AG08395 (cell line): ENCODE results near the gene NHP2.
A peak's percentile ranks its signal among the peaks of the same experiment; 100 is the strongest.
"Not testable (repeated sequence)": the region's sequence is repeated elsewhere in the genome, so short reads cannot be mapped to it uniquely, and the experiment has no call there.

Source experiments
- DNase-seq: peaks from one replicate; pipeline ENCODE4 v3.0.0; 2012; ENCODE audit warnings: mixed read lengths, low spot score

Gene NHP2

DNA sequence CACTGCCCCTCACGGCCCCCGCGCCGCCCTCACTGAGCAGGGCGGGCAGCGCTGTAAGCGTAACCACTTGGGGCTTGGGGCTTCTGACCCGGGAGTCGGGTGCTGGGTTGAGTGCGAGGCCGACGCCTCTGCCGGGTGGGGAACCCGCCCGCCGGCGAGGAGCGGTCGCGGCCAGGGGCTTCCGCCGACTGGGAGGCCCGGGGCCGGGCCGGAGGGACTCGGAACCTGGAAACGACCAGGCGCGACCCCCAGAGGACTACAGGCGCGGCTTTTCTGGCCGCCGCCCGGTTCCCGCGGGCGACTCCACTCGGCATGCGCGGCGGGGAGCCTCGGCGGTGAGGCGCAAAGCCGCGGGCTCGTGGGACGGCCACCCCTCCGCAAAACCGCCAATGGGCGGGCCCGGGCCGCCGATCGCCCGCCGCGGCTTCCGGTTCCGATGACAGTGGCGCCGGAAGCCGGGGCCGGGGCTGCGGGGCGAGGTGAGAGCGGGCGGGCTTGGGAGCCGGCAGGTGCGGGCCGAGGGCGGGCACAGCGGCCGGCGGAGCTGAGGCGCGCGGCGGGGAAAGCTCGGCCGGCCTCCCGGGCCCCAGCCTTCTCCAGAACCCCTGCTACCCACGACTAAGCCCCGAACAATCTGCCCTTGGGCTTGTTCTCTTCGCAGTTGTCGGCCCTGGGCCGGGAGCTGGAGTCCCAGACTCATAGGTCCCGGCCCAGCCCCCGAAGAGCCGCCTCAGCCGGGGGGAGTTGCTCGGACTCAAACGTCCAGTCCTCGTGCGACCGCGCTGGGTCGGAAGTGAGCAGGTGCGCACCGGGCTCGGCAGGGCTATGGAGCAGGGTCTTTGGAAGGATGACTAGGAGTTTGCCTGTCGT is 22.9 kb downstream of the NHP2 start, which contains the start of gene RMND5B:
Gene RMND5B, plus strand, starts transcription at position 439 of the 870 bp plus-strand sequence. CDS start 7,106 bp downstream, outside the sequence.
- DNase-seq: peak; percentile 93

DNA sequence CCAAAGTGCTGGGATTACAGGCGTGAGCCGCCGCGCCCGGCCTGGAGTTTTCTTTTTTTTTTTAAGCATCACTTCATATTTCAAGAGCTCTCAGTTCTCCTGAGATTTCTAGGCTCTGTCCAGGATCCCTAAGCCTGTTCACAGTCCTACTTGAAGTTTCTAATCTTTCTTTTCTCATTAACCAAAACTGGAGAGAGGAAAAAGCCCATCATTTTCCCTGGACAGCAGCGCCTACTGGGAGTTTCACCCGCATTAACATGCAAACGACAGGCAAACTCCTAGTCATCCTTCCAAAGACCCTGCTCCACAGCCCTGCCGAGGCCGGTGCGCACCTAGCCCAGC is 23.5 kb downstream of the NHP2 start:
- DNase-seq: not testable (repeated sequence)

DNA sequence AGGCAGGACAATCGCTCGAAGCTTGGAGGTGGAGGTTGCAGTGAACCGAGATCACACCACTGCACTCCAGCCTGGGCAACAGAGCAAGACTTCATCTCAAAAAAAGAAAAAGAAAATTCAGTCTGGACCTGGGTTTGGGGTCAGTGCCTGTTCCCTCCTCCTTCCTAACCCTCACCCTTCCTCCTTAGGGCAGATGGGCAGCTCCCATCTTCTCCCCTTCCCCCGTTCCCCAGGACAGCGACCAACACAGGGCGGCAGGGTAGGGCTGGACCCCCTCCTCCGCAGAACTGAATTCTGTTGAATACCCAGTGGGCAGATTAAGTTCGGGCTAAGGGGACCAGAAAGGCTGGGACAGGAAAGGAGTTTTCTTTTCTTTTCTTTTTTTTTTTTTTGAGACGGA is 24.4 kb downstream of the NHP2 start:
- no peak for DNase-seq

GRCh38 chr5:178127300-178128009 is 26.2 kb downstream of the NHP2 start:
- DNase-seq: not testable (repeated sequence)

- DNase-seq: no peak
Observed at GRCh38 chr5:178126556-178126955, 27.1 kb downstream of the NHP2 start.

GRCh38 chr5:178125253-178125906 is 28.3 kb downstream of the NHP2 start:
- no peak for DNase-seq

DNA sequence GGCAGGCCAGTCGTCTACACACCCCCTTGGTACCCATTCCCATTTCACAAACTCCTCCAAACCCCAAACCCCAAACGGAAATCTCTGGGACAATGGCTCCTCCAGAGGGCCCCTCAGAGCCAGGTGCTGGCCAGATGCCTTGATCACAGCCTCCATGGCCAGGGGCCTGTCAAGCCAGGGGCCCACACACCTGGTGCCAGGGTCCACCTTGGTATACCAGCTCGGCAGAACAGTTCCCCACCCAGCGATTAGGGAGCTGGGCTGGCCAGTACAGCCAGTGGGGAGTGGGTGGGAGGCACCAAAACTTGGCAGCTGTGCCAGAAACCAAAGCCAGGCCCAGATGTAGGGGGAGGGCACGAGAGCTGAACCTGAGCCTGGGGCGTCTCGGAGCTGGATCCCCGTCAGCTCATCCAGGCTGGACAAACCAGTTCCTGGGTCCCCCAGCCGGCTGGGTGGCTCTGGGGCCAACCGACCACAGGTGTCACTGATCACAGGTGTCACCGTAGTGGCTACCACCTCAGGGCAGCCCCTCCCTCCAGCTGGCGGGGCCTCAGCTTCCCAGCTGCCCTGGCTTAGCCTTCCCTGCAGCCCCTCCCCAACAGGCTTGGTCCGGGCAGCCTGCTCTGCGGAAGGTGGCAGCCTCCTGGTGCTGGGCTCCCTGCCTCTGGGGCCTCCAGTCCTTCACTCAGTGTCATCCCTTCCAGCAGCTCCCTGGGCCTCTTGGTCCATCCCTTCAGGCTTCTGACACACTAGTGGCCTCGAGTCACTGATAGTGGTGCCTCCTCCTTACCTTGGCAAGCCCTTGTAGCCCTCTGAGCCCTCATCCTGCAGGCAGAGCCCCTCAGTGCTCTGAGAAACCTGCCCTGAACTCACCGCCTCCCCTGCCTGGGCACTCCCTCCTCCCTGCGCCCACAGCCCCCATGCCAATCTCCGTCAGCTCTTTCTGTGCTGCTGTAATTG is 29.4 kb downstream of the NHP2 start:
- no peak for DNase-seq

- DNase-seq: no peak
Observed at GRCh38 chr5:178123094-178123965, 30.4 kb downstream of the NHP2 start.

DNA sequence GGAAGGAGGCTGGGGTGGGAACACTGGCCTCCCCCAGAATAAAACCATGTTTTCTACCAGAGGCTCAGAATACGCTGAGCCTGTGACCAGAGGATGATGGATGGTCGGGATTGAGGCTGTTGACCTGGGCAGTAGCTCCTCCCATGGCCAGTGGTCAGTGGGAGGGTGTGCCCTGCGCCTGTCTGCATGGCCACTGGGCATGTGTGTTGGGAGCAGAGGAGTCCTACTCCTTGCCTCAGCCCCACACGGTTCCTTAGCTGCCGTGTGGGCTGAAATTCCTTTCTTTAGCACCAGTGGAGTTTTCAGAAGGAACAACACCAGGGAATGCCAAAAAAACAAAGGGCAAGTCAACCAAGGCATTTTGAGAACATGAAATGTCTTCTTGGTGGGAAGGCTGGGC is 31.3 kb downstream of the NHP2 start:
- no peak for DNase-seq

DNA sequence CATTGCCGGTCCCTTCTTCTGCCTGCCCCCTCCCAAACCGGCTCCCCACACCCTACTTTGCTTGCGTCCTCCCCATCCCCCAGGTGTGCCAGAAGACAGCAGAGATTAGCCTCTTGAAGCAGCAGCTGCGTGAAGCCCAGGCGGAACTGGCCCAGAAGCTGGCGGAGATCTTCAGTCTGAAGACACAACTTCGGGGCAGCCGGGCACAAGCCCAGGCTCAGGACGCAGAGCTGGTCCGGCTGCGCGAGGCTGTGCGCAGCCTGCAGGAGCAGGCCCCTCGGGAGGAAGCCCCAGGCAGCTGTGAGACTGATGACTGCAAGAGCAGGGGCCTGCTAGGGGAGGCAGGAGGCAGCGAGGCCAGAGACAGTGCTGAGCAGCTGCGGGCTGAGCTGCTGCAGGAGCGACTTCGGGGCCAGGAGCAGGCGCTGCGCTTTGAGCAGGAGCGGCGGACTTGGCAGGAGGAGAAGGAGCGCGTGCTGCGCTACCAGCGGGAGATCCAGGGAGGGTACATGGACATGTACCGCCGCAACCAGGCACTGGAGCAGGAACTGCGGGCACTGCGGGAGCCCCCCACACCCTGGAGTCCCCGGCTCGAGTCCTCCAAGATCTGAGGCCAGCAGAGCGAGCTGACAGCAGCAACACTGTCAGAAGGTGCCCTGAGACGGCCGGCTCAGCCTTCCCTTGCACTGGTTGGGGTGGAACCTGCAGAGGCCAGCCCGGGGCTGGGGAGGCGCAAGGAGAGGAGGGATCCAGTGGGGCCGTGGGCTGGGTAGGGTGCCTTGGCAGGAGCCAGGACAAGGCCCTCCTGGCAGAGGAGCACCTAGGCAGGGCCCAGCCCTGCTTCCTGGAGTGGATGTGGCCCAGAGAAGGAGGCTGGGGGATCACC is 32.1 kb downstream of the NHP2 start:
- no peak for DNase-seq

- DNase-seq: peak; percentile 59
Observed at GRCh38 chr5:178120607-178121357, 32.9 kb downstream of the NHP2 start.

DNA sequence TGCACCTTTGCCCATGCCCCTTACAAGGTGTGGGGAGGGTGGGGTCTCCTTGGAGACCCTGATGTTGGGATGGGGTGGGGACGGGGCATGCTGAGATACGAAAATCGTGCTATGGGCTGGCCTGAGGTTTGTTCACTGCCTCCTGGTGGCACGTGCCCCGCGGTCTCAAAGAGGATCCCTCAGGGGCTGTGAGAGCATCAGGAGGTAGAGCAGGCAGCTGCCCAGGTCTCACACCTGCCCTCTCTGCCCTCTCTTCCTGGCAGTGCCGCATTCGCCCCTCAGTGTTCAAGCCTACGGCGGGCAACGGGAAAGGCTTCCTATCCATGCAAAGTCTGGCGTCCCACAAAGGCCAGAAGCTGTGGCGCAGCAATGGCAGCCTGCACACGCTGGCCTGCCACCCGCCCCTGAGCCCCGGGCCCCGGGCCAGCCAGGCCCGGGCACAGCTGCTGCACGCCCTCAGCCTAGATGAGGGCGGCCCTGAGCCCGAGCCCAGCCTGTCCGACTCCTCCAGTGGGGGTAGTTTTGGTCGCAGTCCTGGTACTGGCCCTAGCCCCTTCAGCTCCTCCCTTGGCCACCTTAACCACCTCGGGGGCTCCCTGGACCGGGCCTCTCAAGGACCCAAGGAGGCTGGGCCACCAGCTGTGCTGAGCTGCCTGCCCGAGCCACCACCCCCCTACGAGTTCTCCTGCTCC is 33.6 kb downstream of the NHP2 start:
- no peak for DNase-seq

DNA sequence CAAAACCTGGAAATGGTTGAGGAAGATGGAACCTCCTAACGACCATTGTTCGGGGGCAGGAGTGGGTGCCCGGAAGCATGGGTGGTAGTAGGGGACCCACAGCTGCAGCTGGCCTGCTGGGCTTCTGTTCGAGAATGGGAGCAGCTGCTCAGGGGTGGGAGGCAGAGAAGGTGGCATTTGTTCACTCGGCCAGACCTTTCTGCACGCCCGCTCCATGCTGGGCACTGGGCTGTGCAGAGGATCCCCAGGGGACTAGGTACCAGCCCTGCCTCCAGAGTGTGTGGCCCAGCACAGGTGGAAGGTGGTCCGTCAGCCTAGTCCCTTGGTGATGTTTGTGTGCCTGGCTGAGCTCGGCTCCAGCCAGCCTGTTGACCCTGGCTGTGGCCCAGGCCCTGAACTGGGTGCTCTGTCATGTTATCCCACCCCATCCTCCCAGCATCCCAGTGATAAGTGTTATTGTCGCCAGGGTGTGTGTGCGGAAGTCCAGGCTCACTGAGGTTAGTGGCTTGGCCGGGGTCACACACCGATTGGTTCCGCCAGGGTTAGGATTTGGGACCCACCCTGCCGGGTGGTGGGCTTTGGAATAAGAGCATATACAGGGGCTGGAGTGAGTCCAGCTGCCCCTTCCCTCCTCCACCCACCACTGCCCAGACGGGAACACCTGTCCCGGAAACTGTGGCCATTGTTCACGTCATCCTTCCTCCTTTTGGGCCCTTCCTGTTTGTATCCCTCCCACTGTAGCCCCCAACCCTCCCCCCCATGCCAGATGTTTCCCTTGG is 35.6 kb downstream of the NHP2 start:
- DNase-seq: no peak

DNA sequence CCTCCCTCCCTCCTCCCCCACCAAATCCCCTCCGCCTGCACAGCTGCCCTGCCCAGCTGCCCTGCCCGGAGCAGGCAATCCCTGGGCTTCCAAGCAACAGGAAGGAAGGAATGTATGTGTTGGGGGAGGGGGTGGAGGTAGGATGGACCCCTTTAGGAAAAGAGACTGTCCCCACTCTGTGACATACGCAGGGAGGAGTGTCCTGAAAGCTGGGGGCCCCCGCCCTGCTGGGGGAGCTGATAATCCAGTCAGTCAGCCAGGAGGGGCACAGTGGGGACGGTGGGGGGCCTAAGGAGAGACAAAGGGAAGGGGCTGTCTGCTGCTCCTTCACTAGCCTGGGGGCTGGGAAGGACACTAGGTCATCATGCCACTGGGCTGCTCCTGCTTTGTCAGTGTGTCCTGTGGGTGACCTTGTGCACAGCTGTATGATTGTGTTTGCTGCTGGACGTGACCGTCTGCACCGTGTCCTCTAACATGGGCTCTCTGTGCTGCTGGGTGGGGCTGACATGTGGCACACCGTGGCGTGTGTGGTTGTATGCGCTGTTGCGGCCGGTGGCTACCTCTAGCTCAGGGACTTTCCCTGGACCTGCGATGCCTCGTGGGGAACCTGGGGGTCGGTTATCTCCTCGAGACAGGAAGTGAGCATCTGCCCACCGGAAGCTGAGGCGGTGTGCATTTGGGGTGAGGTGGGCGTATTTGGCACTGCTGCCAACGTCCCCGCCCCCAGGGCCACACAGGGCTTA is 37.4 kb downstream of the NHP2 start:
- DNase-seq: no peak

DNA sequence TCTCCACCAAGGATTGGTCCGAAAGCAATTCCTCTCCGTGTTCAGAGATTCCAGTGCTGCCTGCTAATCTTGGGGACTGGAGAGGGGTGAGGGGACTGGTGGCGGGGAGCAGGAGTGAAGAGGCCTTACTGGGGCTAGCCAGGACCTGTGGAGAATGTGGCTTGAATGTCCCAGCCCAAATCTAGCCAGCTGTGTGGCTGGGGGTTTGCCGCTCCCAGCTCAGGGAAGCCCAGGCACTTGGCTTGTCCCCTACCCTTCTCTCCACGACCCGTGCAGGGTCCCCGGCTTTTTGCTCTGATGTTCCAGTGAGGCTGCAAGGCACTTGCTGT is 37.9 kb downstream of the NHP2 start:
- no peak for DNase-seq

GRCh38 chr5:178115136-178115813 is 38.4 kb downstream of the NHP2 start:
- no peak for DNase-seq
